NCI-H187 treated with DMSO at 0.1 percent for 48 hours (cell line): ENCODE measurements around the gene P3R3URF.
A peak's percentile ranks its signal among the peaks of the same experiment; 100 is the strongest.

ENCODE experiments used
- DNase-seq: peaks from one replicate; lab custom pipeline; 2025; lab: John Stamatoyannopoulos, UW

P3R3URF gene

DNA sequence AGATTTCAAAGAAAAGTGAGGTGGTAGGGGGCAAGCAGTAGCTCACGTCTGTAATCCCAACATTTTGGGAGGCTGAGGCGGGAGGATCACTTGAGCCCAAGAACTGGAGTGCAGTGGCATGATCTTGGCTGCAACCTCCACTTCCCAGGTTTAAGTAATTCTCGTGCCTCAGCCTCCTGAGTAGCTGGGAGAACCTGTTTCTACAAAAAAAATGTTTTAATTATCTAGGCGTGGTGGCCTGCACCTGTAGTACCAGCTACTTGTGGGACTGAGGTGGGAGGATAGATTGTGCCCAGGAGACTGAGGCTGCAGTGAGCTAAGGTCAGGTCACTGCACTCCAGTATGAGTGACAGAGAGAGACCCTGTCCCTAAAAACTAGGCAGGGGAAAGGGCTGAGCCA lies 4.0 kb downstream of the P3R3URF start:
- no peak for DNase-seq

DNA sequence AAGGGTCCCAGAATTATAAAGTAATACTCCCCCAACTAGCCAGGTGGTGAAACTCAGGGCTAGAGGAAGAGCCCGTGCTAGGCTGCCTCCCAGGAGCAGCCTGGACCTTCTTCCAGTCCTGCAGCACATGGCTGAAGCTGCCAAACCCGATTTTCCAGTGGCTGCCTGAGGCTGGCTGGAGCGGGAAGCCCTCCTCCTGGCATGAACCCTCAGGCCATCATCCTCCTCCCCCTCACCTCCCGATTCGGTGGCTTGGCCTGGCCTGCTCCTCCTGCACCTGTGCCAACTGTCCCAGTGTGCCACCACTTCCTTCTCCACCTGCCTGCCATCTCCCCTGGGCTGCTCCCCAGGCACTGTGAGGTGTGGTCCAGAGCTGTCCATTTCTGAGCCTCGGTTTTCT lies 4.4 kb downstream of the P3R3URF start:
- no peak for DNase-seq

DNA sequence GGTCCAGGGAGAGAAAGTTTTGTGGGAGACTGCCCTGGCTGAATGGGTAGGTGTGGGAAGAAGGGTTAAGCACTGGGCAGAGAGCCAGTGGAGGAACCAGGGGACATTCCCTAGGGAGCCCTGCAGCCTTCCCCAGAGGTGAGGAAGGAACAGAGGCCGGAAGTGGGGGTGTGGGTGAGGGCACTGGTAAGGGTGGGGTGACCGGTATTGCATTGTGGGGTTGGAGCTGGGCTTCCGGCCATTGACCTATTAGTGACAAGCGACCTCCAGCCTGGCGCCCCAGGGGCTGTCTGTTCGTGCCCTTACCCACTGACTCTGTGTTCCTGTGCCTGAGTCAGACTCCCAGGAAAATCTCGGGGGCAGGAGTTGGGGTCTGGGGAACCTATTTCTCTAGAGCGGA lies 4.9 kb downstream of the P3R3URF start:
- no peak for DNase-seq

DNA sequence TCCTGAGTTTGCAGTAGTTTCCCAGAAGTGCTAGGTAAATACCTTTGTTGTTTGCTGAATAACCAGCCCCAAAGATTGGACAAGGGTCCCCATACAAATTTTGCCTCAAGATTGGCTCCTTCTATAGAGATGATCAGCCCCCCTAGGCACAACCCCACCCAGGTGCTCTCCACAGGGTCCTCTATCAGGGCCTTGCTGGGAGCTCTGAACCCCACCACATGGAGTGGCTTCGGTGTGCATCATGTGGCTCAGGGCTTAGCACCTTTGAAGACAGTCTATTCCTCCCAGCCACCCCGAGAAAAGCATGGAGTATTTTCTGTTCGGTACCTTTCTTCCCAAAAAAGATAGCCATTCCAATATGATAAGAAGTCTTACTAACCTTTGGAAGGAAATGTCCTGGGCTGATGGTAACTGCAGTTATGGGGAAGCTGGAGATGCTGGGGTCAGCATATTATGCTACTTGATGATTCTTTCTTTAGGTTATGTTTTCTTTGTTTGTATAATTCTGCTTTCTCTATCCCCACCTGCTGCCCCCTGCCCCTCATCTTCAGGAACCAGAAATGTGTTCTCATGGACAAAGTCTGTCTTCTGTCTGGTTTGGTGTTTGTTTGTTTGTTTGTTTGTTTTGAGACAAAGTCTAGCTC lies 6.4 kb downstream of the P3R3URF start:
- no peak for DNase-seq

DNA sequence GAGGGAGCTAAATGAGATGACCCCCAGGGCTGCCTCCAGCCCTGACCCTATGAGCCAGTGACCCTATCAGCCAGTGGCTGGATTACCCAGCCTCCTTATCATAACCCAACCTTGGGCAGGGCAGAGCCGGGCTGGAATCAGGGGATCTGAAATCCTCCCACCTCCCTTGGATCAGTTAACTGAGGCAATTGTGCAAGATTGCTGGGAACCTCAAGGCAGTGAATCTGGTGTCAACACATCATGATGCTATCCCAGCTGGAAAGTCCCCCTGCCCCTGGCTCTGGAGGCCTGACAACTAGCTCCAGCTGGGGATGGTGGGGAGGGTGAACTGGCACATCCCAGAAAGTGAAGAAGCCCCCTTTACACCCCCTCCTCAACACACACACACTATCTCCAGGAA lies 7.8 kb downstream of the P3R3URF start:
- DNase-seq: no peak

DNA sequence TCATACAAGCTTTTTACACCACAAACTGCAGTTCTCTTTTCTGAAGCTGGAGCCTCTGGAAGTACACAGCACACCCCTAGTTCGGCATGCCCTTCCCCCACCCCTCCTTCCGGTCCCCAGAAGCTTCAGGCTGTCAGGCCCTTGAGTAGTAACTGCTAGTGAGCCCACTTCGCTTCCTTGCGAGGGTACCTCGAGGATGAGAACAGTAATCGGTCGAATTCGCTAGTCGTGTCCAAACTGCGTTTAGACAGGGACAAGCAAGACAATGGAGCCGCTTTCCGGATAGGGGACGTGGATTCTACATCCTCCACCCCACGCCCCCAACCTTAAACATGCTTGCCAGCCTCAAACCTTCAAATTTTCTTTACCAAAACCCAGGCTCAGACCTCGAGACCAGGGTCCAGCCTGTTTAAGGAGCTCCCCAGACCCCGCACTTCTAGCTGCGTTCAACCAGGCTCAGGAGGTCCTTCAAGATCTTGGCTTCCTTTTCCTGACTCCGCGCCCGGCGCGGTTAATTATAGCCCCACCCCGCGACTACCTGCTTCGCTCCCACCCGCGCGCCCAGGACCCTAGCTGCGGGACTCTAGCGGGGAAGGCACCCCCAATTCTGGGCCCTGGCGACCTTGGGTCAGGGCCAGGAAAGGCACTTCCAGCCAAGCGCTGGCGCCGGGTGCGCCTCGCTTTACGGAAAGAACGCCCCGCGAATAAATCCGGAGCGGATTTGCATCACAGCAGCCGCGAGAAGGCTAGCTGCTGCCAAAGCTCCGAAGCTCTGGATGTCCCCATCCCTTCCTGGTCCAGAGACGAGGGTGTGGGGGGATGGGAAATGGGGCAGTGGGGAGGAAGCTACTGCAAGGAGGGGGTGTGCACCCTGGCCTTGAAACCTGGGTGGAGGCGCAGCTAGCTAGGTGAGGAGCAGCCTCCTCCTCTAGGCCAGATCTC lies 9.5 kb downstream of the P3R3URF start:
- DNase-seq: no peak

DNA sequence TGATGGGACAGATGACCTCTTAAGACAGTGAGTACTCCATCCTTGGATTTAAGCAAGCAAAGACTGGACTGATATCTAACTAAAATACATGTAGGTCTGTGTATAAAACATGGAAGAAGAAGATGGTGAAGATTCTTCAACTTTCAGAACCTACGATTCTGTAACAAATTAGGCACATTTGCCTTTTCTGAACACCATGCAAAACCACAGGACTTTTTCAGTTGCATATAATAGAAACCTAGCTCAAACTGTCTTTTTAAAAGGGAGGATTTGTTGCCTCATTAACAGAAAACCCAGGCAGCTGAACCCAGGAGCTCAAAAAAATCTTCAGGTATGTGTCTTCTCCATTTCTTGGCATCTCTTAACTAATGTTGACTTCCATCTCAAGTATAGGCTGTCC lies 16.1 kb downstream of the P3R3URF start:
- DNase-seq: no peak

DNA sequence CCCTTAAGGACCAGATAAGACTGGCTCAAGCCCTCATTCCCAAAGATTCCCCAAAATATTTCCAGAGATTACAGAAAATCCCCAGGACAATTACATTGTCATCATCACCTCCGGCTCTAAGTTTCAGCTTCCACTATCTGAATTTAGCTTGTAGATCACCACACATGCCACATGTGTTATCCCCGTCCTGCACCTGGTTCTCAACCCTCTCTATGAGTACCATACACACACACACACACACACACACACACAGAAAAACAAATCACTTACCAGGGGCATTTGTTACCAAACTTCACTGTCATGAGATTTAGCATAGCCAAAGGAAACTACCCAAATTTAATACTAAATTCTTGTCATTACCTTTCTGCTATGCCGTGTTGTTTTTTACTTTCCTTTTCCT lies 16.8 kb downstream of the P3R3URF start:
- no peak for DNase-seq

DNA sequence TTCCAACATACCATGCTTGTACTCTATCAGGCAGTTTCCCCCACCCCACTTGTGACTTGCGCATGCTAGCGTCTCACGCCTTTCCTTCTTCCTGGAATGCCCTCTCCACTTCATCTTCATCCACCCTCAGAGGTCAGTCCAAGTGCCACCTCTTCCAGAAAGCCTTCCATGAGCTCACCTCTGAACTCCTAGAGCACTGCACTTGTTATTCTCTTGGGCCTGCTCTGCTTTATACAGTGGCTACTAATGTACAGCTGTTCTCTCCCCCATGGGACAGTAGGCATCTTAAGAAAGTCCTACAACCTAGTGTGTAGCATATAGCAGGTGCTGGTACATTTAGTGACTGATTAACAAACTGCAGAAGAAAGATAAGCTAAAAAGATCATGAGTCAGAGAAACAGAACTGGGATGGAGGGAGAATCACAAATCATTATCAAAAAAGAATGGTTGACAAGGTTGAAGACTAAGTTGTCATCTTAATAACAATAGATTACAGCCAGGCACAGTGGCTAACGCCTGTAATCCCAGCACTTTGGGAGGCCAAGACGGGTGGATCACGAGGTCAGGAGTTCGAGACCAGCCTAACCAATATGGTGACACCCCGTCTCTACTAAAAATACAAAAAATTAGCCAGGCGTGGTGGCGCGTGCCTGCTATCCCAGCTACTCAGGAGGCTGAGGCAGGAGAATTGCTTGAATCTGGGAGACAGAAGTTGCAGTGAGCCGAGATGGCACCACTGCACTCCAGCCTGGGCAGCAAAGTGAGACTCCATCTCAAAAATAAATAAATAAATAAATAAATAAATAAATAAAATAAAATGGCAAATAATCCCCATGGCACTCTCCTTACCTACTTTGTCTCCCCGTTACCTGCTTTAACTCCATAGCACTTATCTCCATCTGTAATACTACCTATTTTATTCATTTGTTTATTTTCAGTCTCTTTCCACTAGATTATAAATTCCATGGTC lies 17.7 kb downstream of the P3R3URF start:
- DNase-seq: no peak

DNA sequence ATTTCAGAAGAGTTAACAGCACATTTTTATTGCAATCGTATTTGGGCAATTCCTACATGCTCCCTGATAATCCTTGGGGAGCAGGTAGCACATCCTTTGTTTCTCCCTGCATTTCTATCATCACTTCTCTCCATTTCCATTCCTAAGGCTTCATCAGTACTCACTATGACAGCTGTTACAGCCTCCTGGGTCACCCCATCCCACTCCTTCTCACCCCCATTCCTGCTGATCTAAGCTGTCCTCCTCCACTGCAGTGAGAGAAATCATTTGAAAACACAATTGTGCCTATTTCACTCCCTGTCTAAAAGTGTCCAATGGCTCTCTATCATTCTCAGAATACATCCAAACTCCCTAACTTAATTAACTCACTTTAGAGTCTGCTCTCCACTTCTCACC lies 18.4 kb downstream of the P3R3URF start:
- no peak for DNase-seq

DNA sequence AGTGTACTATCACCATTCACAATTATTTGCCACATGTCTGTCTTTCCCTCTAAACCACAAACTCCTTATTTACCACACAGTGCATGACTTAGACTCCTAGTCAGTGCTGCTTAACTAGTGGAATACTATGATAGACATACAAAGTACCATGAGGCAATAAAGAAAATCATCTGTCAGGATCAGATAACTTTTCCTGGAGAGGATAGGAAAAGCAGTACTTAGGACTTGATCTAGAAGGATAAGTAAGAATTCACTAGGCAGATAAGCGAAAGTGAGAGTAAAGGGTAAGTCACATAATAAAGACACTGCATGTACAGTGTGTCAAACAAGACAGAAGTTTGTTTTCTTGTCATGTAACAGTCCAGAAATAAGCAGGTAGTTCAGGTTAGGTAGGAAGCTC lies 22.6 kb downstream of the P3R3URF start:
- no peak for DNase-seq

DNA sequence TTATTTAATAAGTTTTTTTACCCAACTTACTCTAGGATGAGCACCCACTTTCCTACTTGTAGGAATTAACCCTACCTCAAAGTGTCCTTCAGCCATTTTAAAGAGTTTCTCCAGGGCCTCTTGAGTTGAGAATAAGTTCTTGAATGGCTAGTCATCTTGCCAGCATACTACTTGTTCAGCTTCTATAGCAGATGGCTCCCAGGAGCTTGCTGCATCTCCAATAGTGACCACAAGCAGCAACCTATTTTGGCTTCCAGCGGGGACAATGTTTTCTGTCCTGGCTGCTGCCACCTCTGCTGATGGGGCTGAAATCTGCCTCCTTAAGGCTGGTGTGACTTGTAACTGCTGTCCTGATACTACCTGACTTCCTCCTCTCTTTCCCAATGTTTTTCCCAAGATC lies 23.1 kb downstream of the P3R3URF start:
- DNase-seq: no peak

DNA sequence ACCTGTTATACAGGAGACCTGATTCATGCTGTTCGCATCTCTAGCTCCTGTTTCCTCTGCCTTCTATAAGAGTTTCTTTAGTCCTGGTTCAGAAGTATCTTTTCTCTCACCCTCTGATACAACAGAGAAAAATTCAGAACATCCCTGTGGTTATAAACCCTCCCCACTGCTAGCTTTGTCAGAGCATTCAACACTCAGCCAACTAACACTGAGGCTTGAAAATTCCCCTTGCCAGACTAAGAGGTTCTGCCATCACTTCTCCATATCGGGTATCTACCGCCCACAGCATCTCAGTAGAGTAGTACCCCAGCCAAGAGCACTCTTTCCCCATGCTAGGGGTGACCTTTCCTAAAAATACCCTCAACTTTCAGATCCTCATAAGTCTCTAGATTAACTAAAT lies 24.3 kb downstream of the P3R3URF start:
- no peak for DNase-seq

DNA sequence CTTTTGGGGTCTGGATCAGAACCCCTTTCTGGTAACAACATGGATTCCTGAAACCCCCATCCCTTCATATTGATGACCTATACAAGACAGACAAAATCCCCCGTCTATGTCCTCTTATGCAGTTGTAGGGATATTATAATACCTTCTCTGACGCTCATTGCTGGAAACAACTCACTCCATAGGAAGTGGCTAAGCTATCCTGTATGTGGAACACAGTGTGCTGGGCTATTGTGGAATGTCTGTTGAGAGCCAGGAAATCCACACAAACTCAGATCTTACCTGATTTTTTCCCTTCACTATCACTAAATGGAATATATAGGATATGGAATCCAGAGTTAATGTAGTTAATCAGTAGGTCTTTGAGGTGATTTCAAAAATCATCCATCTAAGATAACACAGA lies 26.2 kb downstream of the P3R3URF start:
- DNase-seq: no peak

DNA sequence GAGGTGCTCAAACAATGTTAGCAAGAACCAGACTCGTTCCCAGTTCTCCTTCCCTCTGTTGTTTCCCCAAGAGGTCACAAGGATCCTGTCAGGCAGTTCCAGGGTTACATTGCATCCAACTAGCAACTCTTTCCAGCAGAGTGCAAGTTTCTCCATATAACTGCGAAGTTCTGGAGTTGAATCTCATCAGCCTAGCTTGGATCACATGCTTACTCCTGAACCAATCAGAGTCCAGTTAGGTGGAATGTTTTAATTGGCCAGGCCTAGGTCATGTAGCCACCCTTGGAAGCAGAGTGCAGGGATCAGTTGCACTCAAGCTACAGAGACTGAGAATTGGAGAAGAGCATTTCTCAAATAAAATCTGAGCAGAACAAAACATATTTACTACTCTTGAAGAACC lies 28.0 kb downstream of the P3R3URF start:
- no peak for DNase-seq

DNA sequence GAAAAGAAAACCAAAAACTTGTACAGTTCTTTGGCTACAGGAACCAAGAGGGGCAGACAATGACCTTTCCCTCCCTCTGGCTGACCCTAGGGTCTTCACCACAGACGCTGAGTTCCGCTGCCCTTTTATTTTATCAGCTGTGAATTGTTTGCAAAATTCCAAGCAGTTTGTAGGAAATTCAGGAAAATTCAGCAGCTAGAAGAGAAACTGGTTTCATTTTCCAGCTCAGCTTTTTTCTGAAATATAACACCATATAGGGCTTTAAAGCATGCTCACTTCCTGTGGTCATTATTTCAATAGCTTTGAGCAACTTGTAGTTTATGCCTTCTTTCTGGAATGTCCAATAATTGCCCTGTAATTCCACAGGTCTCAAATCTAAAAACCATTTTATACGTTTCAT lies 38.4 kb downstream of the P3R3URF start:
- no peak for DNase-seq

DNA sequence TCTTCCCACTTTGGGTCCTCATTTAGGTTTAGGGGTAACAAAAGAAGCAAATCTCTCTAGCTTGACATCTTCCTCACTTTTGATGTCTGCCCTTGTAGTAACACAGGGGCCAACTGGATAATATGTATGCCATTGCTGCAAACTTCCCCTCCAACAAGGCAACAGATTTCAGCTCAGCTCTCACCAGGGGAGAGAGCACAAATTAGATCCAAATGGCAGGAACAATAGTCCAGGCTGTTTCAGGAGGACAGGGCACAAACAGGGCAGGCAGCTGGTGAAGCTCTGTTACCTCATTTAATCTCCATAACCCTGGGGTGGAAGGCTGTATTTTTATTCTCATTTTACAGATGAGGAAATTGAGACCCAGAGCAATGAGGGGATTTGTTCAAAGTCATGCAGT lies 39.6 kb downstream of the P3R3URF start:
- no peak for DNase-seq

DNA sequence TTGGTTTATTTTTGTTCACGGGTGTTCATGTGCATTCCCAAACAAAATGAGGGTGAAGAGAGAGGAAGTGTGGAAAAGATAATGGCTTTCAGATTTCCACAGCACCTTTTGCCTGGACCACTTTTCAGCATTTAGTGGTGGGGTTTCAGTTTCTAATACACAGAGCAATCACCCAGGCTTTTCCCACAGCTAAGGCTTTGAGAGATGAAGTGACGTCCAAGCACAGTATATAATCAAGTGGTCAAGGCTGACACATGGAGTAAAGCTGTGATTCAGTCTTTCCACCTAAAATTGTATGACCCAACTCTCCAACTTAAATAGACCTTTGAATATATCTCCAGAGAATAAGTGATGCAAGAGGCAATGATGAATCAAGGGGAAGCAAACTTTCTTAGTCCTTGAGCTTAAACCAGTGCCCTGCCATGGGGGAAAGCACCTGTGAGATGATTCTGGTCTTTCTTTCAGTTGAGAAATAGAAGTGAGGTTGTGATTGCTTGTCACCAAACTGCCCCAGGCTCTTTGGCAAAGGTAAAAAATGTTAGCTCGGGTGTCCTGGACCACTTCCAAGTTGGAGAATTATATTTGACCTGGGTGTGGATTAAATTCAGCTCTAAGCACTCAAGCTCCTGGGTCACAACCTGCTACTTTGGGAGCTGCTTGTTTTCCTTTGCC lies 41.5 kb downstream of the P3R3URF start:
- no peak for DNase-seq

DNA sequence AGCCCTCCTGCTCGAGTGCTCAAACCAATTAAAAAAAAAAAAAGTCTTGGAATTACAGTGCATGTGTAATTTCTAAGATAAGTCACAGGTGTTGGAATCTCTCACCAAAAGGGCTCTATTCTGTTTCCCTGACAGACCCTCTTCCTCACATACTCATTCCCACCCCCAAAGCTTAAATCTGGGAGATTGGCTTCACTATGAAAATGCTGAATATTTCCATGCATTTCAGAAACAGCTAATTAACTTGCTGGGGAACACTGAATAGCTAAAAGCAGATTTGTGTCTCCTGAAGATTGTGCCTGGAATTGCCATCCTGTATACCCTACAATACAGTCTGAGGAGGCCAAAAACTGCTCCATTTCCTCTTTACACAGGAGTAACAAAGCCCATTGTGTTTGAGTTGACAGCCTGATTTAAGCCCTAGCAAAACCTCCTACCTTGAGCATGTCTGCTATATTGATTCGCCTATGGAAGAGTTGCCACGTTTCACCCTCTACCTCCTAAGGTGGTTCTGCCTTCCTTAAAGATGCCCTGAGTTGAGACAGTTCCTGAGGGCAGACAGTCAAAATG lies 42.4 kb downstream of the P3R3URF start:
- no peak for DNase-seq

DNA sequence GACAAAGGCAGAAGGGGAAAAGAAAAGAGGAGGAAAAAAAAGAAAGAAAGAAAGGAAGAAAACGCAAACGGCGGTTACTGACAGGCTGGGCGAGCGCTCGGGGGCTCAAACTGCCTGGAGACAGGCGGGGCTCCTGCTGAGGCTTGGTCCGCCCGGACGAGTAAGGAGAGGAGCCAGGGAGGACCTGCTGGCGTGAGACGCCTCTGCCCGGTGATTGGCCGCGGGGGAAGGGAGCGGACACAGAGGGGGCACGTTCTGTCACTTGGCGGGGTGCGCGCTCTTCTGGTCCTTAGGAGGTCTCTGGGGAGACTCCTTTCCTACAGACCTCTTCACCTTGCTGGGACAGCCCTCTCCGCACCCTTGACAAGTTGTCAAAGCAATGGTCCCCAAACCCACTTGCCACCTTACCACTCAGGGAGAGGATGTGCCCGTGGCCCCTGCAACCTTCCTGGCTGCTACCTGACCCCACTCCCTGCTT lies 43.1 kb downstream of the P3R3URF start:
- peak; percentile 82 for DNase-seq

DNA sequence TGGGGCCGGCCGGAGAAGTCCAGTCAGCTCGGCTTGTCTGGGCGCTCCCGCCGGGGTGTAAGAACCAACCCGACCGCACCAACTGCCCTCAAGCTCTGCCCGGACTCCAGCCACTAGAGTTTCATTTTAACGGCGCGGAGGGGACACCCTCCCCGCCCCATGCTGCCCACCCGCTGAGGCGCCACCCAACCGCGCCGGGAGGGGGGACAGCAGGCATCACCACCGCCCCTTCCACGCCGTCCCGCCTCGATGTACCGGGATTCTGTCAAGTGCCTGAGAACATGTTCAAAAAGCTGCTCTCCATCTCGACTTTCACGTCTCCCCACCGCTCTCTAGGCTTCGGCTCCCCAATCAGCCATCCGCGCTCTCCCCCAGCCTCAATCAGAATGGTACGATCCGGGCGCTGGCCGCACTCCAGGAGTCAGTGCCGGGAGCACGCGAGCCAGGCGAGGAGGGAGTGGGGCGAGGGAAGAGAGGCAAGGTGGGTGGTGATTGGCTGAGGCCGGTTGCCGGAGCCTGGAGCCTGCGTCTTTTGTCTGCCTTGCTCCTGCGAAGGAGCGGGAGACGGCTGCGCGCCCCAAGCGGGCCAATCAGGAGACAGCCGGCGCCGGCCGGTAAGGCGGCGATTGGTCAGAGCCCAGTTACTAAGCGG lies 43.6 kb downstream of the P3R3URF start, which contains the start of gene PIK3R3:
Gene PIK3R3, minus strand, starts transcription at position 101 of the 652 bp plus-strand sequence. CDS start 677 bp downstream, outside the sequence.
- peak; percentile 93 for DNase-seq
